Measurements from ENCODE around the gene ZNF512B.

DNA sequence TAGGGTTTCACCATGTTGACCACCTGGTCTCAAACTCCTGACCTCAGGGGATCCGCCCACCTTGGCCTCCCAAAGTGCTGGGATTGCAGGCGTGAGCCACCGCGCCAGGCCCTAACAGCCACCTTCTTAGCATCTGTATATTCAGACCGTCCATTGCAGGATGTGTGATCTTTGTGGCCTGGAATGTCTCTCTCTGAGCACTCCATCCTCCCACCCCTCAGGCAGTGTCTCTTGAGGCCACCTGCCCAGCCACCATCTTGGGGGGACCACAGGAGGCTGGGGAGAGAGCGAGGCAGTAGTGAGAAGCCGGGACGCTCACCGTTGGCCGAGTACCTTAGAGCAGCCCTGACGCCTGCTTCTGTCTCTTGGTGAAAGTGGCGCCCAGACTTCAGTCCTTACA is 56.0 kb downstream of the ZNF512B start:
- TF ChIP-seq, protein P1, sequence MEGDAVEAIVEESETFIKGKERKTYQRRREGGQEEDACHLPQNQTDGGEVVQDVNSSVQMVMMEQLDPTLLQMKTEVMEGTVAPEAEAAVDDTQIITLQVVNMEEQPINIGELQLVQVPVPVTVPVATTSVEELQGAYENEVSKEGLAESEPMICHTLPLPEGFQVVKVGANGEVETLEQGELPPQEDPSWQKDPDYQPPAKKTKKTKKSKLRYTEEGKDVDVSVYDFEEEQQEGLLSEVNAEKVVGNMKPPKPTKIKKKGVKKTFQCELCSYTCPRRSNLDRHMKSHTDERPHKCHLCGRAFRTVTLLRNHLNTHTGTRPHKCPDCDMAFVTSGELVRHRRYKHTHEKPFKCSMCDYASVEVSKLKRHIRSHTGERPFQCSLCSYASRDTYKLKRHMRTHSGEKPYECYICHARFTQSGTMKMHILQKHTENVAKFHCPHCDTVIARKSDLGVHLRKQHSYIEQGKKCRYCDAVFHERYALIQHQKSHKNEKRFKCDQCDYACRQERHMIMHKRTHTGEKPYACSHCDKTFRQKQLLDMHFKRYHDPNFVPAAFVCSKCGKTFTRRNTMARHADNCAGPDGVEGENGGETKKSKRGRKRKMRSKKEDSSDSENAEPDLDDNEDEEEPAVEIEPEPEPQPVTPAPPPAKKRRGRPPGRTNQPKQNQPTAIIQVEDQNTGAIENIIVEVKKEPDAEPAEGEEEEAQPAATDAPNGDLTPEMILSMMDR (IDR thresholded peaks at IDR 0.05; ENCODE audit: low read length), result no peak
- no peak for TF ChIP-seq EZH2phosphoT487 (IDR thresholded peaks at IDR 0.05; ENCODE audit: low read length)

All from MM.1S (cell line).